GM10248 (cell line): ENCODE data around the gene ABR.
A peak's percentile ranks its signal among the peaks of the same experiment; 100 is the strongest.

Experiments
- CTCF ChIA-PET: fragments of 300-600 bp; sonication (Branson Sonifier 250); formaldehyde crosslinking; extraction: SDS; loops from one replicate; lab custom pipeline; 2021; ENCODE audit warnings: antibody characterized with exemption; lab: Yijun Ruan, JAX
- POLR2A ChIA-PET: fragments of 350-650 bp; sonication (Branson Sonifier 250); formaldehyde crosslinking; extraction: SDS; loops from one replicate; lab custom pipeline; 2020; ENCODE audit warnings: antibody characterized with exemption; lab: Yijun Ruan, JAX
- DNase-seq: peaks from one replicate; pipeline ENCODE4 v3.0.0; 2012; ENCODE audit errors: extremely low spot score
- TF ChIP-seq, protein P1 (sequence below): IDR thresholded peaks from 2 replicates; pipeline ENCODE4 v1.5.1; 2012; ENCODE audit warnings: mild to moderate bottlenecking, low read depth; ENCODE audit errors: extremely low read depth, missing control alignments, control extremely low read depth

Gene ABR

DNA sequence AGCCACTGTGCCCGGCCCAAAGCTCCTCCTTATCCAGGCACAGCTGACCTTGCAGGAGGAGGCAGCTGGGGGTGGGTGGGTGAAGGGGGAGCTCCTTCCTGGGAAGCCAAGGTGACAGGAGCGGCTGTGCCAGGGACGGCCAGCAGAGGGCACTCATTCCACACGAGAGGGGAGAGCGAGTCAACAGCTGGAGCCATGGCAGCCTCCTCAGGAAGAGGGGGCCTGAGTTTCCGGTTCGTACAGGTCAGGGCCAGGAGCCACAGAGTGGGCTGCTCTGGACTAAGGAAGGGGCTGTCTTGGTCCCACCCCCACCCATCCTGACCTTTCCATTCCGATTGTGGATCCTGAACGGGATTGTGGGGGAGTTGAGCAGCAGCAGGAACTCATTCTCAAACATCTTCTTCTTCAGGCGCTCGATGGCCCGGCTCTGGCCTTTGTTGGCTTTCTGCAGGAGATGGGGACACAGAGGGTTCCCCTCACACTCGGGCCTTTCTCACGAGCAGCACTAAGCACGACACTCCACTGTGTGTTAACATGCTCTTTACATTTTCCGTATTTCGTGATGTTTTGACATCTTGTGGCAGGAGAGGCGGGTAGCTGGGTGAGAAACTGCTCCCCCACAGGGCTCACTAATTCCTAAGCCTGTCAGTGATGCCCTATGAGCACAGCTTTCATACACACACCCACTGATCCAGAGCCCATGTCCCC lies 121.2 kb downstream of the ABR start:
- ChIA-PET POLR2A (no interaction called here), CTCF (interaction anchor here (0.6 to 1.9 kb wide), 7 partner anchors 9 to 155 kb away, joined by 3 to 8 read pairs (median 3); partner anchors contain the start of gene TIMM22)
- DNase-seq: peak; percentile 42
- TF ChIP-seq, protein P1, sequence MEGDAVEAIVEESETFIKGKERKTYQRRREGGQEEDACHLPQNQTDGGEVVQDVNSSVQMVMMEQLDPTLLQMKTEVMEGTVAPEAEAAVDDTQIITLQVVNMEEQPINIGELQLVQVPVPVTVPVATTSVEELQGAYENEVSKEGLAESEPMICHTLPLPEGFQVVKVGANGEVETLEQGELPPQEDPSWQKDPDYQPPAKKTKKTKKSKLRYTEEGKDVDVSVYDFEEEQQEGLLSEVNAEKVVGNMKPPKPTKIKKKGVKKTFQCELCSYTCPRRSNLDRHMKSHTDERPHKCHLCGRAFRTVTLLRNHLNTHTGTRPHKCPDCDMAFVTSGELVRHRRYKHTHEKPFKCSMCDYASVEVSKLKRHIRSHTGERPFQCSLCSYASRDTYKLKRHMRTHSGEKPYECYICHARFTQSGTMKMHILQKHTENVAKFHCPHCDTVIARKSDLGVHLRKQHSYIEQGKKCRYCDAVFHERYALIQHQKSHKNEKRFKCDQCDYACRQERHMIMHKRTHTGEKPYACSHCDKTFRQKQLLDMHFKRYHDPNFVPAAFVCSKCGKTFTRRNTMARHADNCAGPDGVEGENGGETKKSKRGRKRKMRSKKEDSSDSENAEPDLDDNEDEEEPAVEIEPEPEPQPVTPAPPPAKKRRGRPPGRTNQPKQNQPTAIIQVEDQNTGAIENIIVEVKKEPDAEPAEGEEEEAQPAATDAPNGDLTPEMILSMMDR: peak; percentile 36

DNA sequence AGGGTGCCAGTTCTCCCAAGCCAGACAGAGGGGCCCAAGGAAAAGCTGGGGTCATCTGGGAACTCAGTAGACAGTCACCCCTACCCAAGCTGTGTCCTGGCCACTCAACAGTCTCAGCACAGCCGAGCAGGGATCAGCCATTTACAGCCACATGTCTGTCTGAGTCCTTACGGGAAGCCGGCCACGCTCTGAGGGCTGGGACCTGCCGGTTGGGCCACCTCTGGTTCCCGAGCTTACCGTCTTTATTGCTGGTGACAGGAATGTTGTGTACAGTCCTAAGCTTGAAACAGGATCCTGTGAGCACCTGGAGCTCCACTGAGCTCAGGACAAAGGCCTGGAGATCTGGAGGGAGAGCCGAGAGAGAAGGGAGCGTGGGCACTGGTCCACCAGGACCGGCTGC lies 123.0 kb downstream of the ABR start:
- DNase-seq: no peak
- TF ChIP-seq, protein P1: no peak
- ChIA-PET CTCF (interaction anchor here (0.8 to 3.6 kb wide), 24 partner anchors 9 to 912 kb away, joined by 3 to 31 read pairs (median 5); partner anchors contain the start of gene TIMM22), POLR2A (no interaction called here)

DNA sequence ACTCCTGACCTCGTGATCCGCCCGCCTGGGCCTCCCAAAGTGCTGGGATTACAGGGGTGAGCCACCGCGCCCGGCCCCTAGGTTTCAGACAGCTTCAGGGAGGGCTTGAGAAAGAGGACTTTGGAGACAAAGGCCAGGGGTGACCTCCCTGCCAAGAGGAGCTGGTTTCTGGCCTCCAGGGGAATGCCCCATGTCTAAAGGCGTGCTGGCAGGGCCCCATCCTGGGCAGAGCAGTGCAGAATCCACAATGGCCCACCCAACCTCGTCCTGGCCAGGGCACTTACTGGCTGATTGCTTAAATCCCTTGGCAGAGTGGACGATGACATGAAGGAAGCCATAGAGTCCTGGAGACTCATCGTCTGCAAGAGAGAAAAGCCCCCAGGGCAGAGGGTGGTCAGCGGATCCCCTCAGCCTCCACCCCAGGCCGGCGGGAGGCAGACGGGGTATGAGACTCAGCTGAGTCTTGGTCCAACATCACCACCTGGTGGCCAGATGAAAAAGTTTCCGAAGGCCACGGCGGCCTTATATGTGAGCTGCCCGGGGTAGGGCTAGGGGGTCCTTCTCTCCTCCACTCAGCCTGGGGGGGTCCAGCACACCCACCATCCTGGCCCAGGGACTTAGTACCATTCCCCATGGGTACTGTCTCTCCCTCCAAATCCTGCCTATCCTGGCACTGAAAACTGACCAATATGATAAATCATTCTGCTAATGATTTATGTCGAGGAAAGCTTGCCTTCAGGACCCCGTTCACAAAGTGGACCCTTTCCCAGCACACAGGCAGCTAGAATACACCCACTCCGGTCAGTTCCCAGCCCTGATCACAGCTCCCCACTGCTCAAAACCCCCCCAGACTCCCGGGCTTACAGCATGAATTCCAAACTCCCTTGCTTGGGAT lies 123.8 kb downstream of the ABR start:
- POLR2A ChIA-PET: no interaction called here
- peak; percentile 75 for DNase-seq
- CTCF ChIA-PET: interaction anchor here (0.6 to 3.6 kb wide), 25 partner anchors 8 to 912 kb away, joined by 3 to 31 read pairs (median 5); partner anchors contain the start of gene TIMM22
- TF ChIP-seq, protein P1: peak; percentile 58

DNA sequence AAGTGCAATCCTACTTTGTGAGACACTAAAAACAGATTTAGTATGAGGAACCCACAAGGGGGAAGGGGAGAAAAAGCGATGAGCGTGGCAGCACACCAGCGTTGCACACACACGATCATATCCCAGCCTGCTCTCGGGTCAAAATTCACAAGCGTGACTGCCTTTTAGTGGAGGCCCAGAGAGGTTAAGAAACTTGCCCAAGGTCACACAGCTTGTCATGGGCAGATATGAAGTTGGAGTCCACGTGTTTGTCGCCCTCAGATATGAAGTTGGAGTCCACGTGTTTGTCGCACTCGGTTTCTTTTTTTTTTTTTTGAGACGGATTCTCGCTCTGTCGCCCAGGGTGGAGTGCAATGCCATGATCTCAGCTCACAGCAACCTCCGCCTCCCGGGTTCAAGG lies 124.5 kb downstream of the ABR start:
- CTCF ChIA-PET: interaction anchor here (1.1 to 3.6 kb wide), 9 partner anchors 12 to 260 kb away, joined by 3 to 31 read pairs (median 6); no protein-coding TSS in a partner anchor
- POLR2A ChIA-PET: no interaction called here
- no peak for DNase-seq
- TF ChIP-seq, protein P1: no peak

DNA sequence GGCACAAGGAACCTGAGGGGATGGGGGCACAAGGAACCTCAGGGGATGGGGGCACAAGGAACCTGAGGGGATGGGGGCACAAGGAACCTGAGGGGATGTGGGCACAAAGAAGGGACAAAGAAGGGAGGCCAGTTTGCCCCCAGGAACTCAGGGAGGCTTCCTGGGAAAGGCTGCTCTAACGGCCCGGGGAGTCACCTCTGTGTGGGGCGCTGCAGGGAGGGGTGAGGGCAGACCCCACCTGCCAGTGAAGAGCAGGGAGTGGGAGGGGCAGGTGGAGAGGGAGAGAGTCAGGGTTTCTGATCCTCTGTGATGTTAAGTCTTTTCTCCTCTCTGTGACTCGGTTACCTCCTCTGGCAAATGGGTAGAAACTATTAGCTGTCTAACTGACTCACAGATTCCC lies 125.1 kb downstream of the ABR start:
- CTCF ChIA-PET: interaction anchor here (1.1 to 3.6 kb wide), 4 partner anchors 11 to 54 kb away, joined by 3 to 31 read pairs (median 10); no protein-coding TSS in a partner anchor
- DNase-seq: no peak
- TF ChIP-seq, protein P1: no peak
- POLR2A ChIA-PET: no interaction called here

DNA sequence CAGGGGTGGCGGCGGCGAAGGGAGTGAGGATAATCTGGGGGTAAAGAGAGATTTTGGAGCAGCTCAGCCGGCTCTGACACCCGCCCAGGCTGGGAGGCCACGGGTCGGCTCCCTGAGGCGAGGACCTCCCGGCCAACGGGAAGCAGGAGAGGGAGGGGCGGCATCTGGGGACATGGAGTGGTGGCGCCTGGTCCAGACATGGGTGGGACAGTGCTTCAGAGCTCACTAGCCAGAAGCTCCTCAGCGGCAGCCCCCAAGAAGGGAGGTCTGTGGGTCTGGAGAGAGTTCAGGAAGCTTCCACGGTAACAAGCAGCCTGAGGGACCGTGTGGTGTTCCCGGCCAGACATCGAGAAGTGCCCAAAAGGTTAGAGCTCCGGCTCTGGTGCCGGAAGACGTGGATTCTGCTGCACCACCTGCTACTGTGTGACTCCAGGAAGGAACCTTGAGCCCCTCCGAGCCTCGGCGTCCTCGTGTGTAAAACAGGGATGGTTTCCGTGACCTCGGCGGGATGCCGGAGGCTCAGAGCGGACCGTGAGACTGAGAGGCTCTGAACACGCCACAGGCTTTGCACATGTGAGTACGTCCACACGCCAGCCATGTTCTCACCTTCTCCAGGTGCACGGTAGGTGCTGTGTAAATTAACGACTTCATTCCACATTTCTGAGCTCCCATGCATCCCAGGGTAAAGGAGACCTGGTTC lies 126.0 kb downstream of the ABR start:
- TF ChIP-seq, protein P1: no peak
- ChIA-PET CTCF (interaction anchor here (2.6 to 3.6 kb wide), 2 partner anchors 11 to 54 kb away, joined by 8 to 31 read pairs; no protein-coding TSS in a partner anchor), POLR2A (no interaction called here)
- no peak for DNase-seq
